ENCODE data around the gene TXNDC11. TPM values are rescaled to one million over a fixed set of nuclear protein-coding genes. Genes with fewer than 3 reads are reported as not detected.

Gene TXNDC11
- total RNA-seq, 8 experiments from 2014 or later, result 10.6 to 30.5 (median 20.3) TPM

DNA sequence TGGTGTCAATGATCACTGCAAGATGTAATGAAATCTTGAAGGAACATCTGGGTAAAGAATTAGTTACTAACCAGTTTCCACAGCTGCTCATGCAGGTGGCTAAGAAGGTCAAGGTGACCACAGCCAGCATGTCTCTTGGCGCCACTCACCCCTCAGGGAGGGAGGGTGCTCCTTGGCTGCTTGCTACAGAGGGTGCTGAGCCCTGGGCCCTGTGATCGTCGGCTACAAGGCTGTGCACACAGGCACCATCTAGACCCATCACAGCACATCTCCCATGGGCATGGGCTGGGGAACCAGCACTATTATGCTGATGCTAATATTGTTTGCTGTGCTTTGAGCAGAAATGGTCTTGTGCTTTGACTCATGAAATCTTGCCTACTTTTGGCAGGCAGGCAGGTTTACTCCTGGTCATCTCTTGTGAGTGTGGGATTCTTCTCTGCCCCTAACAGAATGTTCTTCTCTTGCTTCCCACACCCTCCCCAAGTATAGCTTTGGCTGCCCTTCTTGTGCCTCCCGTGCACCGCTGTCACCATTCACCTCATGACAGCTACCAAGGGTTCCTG, 36.4 kb downstream of the TXNDC11 start:
- in situ Hi-C loops (cut with MboI; ENCODE audit: low pct_unique_long_range_greater_than_20kb in 2 of 9, low sequenced_read_pairs in 9 of 9, unreplicated experiment in 9 of 9), result loop anchor here in 2 of 9 experiments (25.0 kb wide), 2 partner anchors 294 to 319 kb away; no protein-coding TSS in a partner anchor
- Histone ChIP-seq H3K27ac (no peak overlapping the region), H3K4me1 (replicated peaks in 1 of 2) (no peaks in the 10 kb centered on the region), H3K4me3 (no peak overlapping the region)
- peak in 3 of 8 experiments; percentile 25 to 70 (median 29) for ATAC-seq (replicated peaks in 6 of 8)
- WGBS, 10 experiments, result 78 to 100% (median 89%) methylated on average over 2 to 3 of the region's 5 CpGs; no CpG with 5 or more reads in 6 of the 10 experiments

DNA sequence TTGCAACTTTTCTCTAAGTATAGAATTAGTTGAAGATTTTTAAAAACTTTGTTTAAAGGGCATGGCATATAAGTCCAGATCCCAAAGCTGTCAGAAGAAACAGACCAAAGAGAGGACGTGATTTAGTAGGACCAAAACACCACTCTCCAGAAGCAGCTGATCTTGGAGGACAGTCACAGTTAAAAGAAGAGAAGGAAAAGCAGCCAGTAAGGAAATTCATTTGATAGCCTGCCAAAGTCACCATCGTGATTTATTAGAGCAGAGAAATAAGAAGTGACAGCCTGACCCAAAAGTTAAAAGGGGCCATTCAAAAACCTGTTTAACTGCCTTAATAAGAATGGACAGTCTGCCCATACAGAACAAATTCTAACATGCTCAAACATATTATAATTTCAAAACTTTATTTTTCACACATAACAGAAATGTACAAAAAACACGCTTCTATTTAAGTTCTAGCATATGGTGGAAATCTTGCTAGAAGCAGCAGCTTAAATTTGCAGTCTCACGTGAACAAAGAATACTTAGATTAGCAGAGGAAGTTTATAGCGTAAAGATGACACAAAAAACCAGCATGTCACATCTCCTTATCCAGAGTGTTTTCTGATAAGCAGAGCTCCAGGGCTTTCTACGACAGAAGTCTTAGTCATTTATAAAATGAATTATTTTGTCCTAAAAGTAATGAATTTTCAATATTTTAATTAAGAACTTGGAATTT, 37.2 kb downstream of the TXNDC11 start:
- Histone ChIP-seq H3K4me3 (no peak overlapping the region), H3K27ac (no peak overlapping the region), H3K4me1 (replicated peaks in 1 of 2) (no peaks in the 10 kb centered on the region)
- in situ Hi-C loops (cut with MboI; ENCODE audit: low pct_unique_long_range_greater_than_20kb in 2 of 9, low sequenced_read_pairs in 9 of 9, unreplicated experiment in 9 of 9), result loop anchor here in 2 of 9 experiments (25.0 kb wide), 2 partner anchors 293 to 318 kb away; no protein-coding TSS in a partner anchor
- 44 to 100% (median 90%) methylated on average over 1 to 6 of the region's 6 CpGs for WGBS, 10 experiments
- no peak for ATAC-seq (replicated peaks in 6 of 8)

DNA sequence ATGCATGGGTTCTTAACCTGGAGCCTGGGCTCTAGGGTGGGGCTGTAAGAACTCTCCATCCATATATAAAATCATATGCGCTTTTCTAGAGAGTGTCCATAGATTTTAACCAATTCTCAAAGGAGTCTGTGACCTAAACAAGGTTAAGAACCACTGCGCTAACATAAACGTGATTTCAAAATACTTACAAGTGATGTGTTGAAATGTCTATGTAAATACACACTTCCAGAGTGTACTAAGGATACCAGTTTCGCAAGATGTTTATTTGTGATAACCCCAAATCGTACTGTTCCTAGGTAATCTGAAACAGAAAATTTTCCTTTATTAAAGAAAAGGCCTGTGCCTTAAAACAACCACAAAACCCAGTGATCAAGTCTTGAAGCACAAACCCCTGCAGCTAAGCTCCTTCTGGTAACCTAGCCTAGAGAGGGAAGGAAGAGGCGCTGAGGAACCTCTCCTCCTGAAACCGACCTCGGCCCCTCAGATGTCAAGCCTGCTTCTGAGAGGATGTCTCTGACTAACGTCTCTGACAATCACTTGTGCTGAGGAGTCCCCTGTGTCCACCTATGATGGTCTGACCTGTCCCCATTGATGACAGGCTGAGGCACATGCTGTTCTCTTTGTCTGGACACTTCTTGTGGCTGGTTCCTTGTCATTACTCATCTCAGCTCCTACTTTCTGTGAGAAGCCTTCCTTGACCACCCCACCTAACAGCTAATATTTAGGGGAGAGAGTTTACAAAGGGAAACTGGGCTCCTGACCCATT, 42.2 kb downstream of the TXNDC11 start:
- WGBS, 10 experiments, result 57 to 100% (median 92%) methylated on average over 1 to 8 of the region's 9 CpGs; no CpG with 5 or more reads in 1 of the 10 experiments
- Histone ChIP-seq H3K4me1 (replicated peaks in 1 of 2) (no peaks in the 10 kb centered on the region), H3K27ac (no peak overlapping the region), H3K4me3 (no peak overlapping the region)
- in situ Hi-C loops (cut with MboI; ENCODE audit: low pct_unique_long_range_greater_than_20kb in 2 of 9, low sequenced_read_pairs in 9 of 9, unreplicated experiment in 9 of 9), result loop anchor here in 2 of 9 experiments (25.0 kb wide), 2 partner anchors 288 to 313 kb away; no protein-coding TSS in a partner anchor
- peak in 1 of 8 experiments; percentile 20 for ATAC-seq (replicated peaks in 6 of 8)

DNA sequence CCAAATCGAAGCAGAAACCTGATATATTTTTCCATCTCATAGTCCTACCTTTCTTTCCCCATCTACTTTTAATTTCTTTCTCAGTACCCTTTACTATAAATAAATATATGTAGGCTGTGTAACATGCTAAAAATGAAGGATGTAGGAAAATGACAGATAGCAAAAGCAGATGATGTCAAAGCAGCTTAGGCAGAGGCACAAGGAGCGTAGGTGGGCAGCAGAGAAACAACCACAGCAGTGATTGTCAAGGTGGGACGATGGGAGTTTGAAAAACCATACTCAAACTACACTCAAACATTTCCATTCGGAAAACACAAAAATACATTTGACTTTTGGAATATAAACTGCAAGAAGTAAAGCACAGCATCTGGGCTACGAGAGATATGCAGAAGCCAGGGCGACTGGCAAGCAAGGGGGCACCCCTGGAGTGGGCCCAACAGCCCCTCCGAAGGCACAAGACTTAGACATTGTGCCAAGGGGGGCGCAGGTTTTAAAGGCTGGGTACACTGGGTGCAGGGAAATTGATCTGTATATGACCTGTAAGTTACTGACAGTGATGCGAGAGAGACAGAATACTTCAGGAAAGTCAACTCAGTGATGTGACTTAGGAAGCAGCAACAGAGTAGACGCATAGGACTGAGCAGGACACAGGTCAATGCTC, 43.3 kb downstream of the TXNDC11 start:
- in situ Hi-C loops (cut with MboI; ENCODE audit: low pct_unique_long_range_greater_than_20kb in 2 of 9, low sequenced_read_pairs in 9 of 9, unreplicated experiment in 9 of 9), result no loop called here
- Histone ChIP-seq H3K4me3 (no peak overlapping the region), H3K27ac (no peak overlapping the region), H3K4me1 (replicated peaks in 1 of 2) (no peaks in the 10 kb centered on the region)
- 81 to 100% (median 87%) methylated on average over 1 to 10 of the region's 10 CpGs for WGBS, 10 experiments
- no peak for ATAC-seq (replicated peaks in 6 of 8)

DNA sequence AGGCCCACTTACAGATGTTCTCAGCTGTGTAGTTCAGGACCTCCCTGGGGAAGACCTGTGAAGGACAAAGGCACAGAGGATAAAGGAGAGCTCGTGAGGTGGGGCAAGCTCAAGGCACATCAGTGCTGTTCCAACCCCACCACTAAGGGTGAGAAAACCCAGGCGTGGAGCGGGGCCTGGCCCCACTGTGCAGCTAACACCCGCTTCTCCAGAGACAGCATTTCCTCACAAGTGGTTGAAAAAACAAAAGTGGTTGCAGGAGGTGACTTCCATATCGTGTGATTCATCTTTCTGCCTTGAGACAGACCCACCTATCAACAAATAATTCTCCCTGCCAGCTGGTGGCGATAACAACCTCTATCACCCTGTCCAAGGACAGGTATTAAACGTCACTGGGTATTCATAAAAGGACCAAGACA, 44.4 kb downstream of the TXNDC11 start:
- Histone ChIP-seq H3K4me3 (no peak overlapping the region), H3K4me1 (replicated peaks in 1 of 2) (no peaks in the 10 kb centered on the region), H3K27ac (no peak overlapping the region)
- in situ Hi-C loops (cut with MboI; ENCODE audit: low pct_unique_long_range_greater_than_20kb in 2 of 9, low sequenced_read_pairs in 9 of 9, unreplicated experiment in 9 of 9), result no loop called here
- ATAC-seq (replicated peaks in 6 of 8), result peak in 2 of 8 experiments; percentile 62 to 89
- WGBS, 10 experiments, result 40 to 100% (median 94%) methylated on average over 1 to 3 of the region's 7 CpGs; no CpG with 5 or more reads in 4 of the 10 experiments

DNA sequence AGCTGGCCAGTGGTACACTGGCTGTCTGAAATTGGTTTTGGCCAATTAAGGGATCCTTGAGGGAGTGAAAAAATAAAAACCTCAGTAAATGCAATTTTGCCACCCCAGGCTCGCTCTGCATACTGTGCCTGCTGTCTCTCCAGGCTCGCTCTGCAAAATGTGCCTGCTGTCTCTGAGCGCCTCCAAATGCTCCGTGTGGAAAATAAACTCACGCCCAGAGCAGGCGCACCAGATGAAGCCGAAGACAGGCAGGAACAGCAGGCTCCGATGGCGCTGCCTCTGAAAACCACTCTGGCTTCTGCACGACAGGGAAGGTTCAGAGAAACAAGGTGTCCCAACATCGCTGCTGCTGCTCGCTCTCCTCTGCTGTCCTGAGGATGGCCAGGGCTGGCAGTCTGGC, 45.3 kb downstream of the TXNDC11 start:
- Histone ChIP-seq H3K27ac (no peak overlapping the region), H3K4me1 (replicated peaks in 1 of 2) (no peaks in the 10 kb centered on the region), H3K4me3 (no peak overlapping the region)
- ATAC-seq (replicated peaks in 6 of 8), result no peak
- WGBS, 10 experiments, result 92 to 100% (median 100%) methylated on average over 2 to 10 of the region's 12 CpGs; no CpG with 5 or more reads in 3 of the 10 experiments
- in situ Hi-C loops (cut with MboI; ENCODE audit: low pct_unique_long_range_greater_than_20kb in 2 of 9, low sequenced_read_pairs in 9 of 9, unreplicated experiment in 9 of 9), result no loop called here

DNA sequence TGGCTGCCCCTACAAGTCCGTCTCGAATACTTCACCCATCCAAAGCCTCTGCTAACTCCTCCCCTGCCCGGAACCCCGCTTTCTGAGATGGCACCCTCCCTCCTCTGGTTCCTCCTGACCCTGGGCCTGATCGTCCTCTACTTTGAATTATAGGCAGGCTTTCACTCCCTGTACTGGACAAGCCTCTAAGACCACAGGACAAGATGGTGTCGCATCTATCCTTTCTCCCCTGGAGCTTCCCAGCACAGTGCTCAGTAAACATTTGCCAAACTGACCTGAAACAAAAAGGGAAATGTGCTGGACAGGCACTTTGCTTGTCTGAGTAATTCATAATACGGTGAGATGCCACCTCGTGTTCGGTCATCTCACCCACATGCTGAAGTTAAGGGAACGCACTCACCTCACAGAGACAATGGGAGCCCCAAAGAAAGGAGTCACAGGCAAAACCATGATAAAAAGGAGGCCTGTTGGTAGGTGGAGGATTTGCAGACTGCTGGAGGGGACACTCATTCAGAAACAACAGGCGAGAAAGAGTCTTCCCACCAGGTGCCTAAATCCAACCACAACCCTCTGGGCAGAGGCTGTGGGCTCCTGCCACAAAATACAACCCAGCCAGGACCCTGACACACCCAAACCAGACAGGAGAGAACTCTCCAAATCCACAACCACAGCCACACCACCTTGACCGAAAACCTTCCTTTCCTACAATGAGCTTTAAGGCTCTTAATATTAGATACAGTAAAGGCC, 46.2 kb downstream of the TXNDC11 start:
- no peak overlapping the region for H3K27ac ChIP-seq
- in situ Hi-C loops (cut with MboI; ENCODE audit: low pct_unique_long_range_greater_than_20kb in 2 of 9, low sequenced_read_pairs in 9 of 9, unreplicated experiment in 9 of 9), result no loop called here
- WGBS, 10 experiments, result 89 to 100% (median 95%) methylated on average over 2 to 8 of the region's 12 CpGs; no CpG with 5 or more reads in 2 of the 10 experiments
- H3K4me3 ChIP-seq, result no peak overlapping the region
- no peaks in the 10 kb centered on the region for H3K4me1 ChIP-seq (replicated peaks in 1 of 2)
- ATAC-seq (replicated peaks in 6 of 8), result no peak

DNA sequence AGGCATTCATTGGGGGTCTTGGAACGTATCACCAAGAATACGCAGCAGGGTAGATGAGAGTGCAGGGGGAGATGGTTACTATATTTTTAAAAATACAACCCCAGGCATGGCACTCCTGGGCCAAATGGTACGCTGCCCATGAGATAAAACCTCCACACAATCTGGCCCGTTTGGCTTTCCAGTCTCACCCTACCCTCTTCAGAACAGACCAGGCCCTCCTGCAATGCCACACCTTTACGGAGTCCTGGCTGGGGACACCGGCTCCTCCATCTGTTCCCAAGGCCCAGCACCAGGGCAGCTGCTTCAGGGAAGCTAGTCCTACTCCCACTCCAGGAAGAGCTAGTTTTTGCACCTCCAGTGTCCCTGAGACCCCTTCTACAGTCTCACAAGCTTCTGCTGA, 50.0 kb downstream of the TXNDC11 start:
- H3K4me3 ChIP-seq, result no peak overlapping the region
- peaks cover 5 to 6% of the 10 kb centered on the region in 2 donors for H3K4me1 ChIP-seq (replicated peaks in 1 of 2)
- 92 to 100% (median 100%) methylated on average over 2 to 5 of the region's 6 CpGs; no CpG with 5 or more reads in 2 of the 10 experiments for WGBS, 10 experiments
- in situ Hi-C loops (cut with MboI; ENCODE audit: low pct_unique_long_range_greater_than_20kb in 2 of 9, low sequenced_read_pairs in 9 of 9, unreplicated experiment in 9 of 9), result no loop called here
- ATAC-seq (replicated peaks in 6 of 8), result peak in 1 of 8 experiments; percentile 10
- no peak overlapping the region for H3K27ac ChIP-seq

DNA sequence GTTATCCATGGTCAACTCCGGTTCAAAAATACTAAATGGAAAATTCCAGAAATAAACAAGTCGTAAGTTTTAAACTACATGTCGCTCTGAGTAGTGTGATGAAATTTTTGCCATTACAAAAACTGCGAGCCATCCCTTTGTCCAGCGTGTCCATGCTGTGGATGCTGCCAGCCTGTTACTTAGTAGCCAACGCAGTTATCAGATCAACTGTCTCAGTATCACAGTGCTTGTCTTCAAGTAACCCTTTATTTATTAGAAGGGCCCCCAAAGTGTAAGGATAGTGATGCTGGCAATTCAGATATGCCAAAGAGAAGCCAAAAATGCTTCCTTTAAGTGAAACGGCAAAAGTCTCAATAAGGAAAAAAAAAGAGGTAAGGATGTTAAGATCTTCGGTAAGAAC, 50.5 kb downstream of the TXNDC11 start:
- no peak overlapping the region for H3K27ac ChIP-seq
- H3K4me3 ChIP-seq, result no peak overlapping the region
- 77 to 100% (median 95%) methylated on average over 1 to 8 of the region's 8 CpGs for WGBS, 10 experiments
- ATAC-seq (replicated peaks in 6 of 8), result no peak
- in situ Hi-C loops (cut with MboI; ENCODE audit: low pct_unique_long_range_greater_than_20kb in 2 of 9, low sequenced_read_pairs in 9 of 9, unreplicated experiment in 9 of 9), result no loop called here
- H3K4me1 ChIP-seq (replicated peaks in 1 of 2), result peaks cover 5 to 6% of the 10 kb centered on the region in 2 donors

DNA sequence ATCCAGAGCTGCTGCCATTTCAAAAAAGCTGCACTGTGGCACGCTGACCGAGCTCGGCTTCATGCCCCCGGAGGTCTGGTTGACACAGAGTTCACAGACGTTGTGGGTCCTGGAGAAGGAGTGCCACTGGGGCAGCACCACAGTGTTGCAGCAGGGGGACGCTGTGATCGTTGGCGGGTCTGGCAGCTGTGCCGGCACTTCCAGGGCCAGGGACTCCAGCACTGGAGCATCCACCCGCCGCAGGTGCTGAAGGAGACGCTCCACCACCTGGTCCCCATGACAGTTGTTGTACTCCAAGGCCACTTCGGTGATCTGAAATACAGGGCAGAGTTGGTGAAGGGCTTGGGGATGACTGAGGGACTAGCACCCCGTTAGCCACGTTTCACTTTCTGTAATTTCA, 50.9 kb downstream of the TXNDC11 start:
- Histone ChIP-seq H3K4me1 (replicated peaks in 1 of 2) (peaks cover 5 to 6% of the 10 kb centered on the region in 2 donors), H3K4me3 (no peak overlapping the region), H3K27ac (no peak overlapping the region)
- peak in 1 of 8 experiments; percentile 29 for ATAC-seq (replicated peaks in 6 of 8)
- in situ Hi-C loops (cut with MboI; ENCODE audit: low pct_unique_long_range_greater_than_20kb in 2 of 9, low sequenced_read_pairs in 9 of 9, unreplicated experiment in 9 of 9), result no loop called here
- 86 to 100% (median 97%) methylated on average over 1 to 10 of the region's 15 CpGs; no CpG with 5 or more reads in 4 of the 10 experiments for whole genome bisulfite sequencing, 10 experiments

DNA sequence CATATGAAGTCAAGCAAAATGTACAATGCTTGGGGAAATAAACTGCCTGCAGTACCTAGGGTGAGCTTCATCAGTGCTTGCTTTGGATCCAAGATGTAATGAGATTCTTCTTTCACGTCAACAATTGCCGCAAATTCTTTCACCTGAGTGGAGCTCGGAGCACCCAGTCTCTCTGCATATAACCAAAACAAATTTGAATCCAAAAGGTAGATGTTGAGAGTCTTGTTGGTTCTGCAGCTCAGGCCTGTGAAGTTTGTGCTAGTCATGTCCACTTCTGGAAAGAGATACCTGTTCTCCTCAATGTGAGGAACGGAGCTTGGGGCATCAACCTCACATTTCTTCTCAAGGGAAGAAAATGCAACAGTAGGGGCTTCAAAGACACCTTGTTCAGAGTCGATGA, 51.4 kb downstream of the TXNDC11 start:
- Histone ChIP-seq H3K27ac (no peak overlapping the region), H3K4me1 (replicated peaks in 1 of 2) (peaks cover 5 to 6% of the 10 kb centered on the region in 2 donors), H3K4me3 (no peak overlapping the region)
- WGBS, 10 experiments, result 96 to 100% (median 100%) methylated on average over 1 to 4 of the region's 5 CpGs; no CpG with 5 or more reads in 2 of the 10 experiments
- no peak for ATAC-seq (replicated peaks in 6 of 8)
- in situ Hi-C loops (cut with MboI; ENCODE audit: low pct_unique_long_range_greater_than_20kb in 2 of 9, low sequenced_read_pairs in 9 of 9, unreplicated experiment in 9 of 9), result no loop called here
